Stimulated activated CD4-positive, alpha-beta T cell treated with anti-CD3 and anti-CD28 coated beads, Interleukin-1b, Interleukin-23, amount 100 ng/mL, for 24 hours (primary cell): ENCODE results near the gene PDC.
"Not testable (repeated sequence)": the region's sequence is repeated elsewhere in the genome, so short reads cannot be mapped to it uniquely, and the experiment has no call there.

Source experiments
- DNase-seq, 4 experiments: peaks; one replicate each; pipeline ENCODE4 v3.0.0-alpha.2; 2020; ENCODE audit warnings: low read depth in 4 of 4, low spot score in 1 of 4

PDC gene

GRCh38 chr1:186465946-186466345 lies 5.0 kb upstream of the PDC start:
- no peak for DNase-seq

- DNase-seq, result not testable (repeated sequence)
Measured at GRCh38 chr1:186465491-186465890, 4.6 kb upstream of the PDC start.

DNA sequence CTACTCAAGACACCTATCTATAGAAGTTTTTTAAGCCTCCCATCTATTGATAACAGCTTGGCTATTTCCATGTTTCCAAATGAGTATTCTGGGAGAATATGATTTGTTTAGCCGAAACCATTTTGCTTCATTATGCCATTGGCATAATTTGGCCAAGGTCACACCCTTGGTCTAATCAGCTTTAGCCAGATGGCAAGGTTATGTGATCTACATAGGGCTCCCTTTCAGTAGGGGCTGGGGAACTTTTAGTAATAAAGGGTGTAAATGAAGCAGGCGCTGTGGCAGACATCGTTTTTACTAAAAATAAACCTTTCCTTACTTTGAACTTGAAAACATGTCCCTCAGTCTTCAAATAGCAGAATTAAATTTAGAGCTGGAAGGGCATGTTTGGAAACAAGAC lies 3.0 kb upstream of the PDC start:
- no peak for DNase-seq

- no peak for DNase-seq
Measured at GRCh38 chr1:186463511-186463910, 2.6 kb upstream of the PDC start.

DNA sequence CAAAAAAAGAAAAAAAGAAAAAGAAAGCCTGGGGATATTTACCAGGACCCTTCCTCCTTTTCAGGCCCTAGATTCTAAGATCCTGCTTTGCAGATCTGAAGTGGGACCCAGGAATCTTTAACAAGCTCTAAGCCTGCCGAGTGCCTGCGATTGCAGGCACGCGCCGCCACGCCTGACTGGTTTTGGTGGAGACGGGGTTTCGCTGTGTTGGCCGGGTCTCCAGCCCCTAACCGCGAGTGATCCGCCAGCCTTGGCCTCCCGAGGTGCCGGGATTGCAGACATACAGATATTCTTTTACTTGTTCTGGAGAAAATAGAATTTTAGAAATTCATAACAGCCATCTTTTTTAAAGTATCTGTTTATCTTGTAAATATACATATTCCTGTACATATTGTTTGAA lies 1.8 kb downstream of the PDC start:
- not testable (repeated sequence) for DNase-seq

- DNase-seq, result no peak
Measured at GRCh38 chr1:186456729-186457255, 4.1 kb downstream of the PDC start.

- DNase-seq, result no peak
Measured at GRCh38 chr1:186454981-186455380, 5.9 kb downstream of the PDC start.

- no peak for DNase-seq
Measured at GRCh38 chr1:186446152-186446551, 14.8 kb downstream of the PDC start.

- DNase-seq, result no peak
Measured at GRCh38 chr1:186443638-186444037, 17.3 kb downstream of the PDC start.

DNA sequence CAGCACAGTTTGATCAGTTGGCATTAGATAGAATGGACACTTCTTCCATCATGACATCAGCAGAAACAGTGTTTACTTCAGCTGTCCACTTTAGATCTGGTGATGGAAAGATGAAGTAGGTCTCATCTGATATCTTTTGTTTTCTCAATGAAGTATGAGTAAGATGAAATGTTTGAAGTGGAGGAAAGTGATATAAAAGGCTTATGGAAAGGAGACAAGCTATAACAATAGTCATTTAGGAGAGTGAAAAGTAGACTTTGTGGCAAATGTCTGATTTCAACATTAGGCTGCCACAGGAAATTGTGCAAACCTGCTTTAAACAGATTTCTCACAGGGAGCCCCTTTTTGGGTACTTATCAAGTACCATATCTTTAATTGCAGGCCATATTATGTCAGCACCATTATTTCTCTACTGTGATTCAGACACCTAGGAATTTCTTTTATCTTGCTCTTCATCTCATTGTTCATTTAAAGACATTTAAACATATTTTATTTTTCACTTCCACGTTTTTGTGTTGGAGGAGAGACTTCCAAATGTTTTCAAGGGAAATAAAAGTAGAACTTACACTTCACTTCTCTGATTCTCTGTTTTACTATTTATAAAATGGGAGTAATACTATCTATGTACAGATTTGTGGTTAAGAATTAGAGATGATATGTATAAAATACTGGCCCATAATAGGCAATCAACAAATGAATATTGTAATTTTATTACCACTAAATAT lies 18.1 kb downstream of the PDC start:
- DNase-seq, result no peak

DNA sequence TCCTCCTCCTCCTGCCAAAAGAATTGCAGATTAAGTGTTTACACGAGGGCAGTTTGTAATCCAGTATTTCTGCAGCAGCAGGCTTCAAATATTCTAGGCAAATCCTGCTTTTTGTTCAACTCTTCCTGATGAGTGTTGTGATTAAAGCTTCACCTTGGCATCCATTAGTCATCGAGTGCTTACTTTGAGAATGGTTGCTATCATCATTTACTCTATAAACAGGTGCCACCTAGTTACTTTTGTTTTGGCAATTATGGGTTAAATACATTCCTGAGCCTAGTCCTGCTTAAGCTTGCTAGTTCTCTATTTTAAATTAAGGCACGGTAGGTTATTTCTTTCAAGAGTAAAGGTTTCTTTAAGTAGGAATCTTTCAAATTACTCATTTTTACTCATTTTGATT lies 20.3 kb downstream of the PDC start:
- DNase-seq, result no peak

DNA sequence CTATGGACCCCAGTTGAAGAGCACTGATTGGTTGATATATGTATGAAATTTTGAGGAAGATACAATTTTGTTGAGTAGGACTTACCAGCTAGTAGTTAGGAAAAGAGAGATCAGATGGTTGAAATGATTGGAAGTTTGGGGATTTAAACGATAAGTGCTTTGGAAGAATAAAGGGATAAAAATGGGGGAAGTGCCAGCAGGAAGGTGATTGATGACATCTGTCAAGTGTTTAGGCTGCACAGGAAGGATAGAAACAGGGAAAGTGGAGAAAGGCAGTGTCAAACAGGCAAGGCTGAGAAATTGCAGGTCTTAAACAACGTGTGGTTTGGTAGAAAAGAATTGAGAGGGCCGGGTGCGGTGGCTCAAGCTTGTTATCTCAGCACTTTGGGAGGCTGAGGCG lies 22.3 kb downstream of the PDC start:
- no peak for DNase-seq

DNA sequence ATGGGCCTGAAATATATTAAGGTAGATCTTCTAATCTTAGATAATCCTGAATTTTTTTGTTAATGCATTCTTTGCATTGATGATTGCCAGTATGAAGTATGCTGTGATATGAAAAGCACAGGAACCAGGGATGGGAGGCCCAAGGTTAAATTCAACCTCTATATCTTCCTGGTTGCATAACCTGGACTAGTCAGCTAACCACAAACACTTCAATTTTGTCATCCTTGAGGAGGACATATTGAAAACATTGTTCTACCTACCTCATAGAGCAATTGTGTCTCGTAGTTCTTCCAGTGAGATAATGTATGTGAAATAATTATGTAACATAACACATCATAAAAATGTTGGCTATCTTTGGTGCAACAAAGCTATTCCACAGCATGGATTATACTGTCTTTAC lies 25.6 kb downstream of the PDC start:
- no peak for DNase-seq

- DNase-seq, result no peak
Measured at GRCh38 chr1:186429017-186429416, 31.9 kb downstream of the PDC start.

DNA sequence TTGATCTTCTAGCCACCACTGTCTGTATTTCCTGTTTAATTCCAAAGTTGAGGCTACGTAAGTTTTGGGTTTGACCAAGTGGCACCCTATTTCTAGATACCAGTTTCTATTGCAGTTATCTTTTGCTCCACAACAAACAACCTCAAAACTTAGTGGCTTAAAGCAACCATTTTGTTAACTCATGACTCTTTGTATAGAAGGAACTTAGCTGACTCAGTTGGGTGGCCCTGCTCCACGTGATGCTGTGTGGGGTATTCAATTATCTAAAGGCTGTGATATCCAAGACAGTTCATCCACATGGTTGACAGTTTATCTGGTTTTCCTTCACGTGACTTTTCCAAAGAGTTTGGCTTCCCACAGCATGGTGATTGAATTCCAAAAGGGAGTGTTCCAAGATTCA lies 34.8 kb downstream of the PDC start:
- no peak for DNase-seq

- no peak for DNase-seq
Measured at GRCh38 chr1:186424539-186424938, 36.4 kb downstream of the PDC start.

GRCh38 chr1:186421446-186421845 lies 39.5 kb downstream of the PDC start:
- no peak for DNase-seq

DNA sequence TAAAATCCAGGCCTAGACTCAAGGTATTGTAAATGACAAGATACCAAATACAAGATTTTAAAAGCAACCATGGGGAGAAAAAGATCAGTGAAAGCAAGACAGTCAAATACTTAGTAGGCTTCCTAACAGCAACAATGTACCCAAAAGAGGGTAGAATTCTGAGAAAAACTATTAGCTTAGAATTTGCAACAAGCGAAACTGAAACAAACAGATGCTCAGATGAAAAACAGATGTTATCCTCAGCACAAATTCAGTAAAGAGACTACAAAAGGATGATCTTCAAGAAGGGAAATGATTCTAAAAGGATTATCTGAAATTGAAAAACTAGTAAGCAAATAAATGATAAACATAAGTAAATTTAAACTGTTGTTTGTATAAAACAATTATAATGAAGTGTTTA lies 40.0 kb downstream of the PDC start:
- no peak for DNase-seq

DNA sequence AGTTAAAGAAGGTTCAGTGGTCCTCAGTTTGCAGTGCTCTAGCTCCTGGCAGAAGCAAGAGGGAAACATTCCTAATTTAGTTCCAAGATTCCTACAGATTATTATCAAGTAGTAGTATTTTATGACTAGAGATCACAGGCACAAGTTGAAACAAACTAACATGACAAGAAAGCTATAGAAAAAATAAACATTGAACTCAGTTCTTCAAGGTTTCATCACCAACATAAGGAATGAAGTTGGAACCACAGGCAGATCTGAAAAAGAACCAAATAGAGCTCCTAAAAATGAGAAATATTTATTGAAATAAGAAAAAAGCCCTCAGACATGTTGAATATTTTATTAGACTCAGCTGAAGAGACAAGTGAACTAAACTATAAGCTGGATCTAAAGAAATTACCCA lies 40.6 kb downstream of the PDC start:
- no peak for DNase-seq

DNA sequence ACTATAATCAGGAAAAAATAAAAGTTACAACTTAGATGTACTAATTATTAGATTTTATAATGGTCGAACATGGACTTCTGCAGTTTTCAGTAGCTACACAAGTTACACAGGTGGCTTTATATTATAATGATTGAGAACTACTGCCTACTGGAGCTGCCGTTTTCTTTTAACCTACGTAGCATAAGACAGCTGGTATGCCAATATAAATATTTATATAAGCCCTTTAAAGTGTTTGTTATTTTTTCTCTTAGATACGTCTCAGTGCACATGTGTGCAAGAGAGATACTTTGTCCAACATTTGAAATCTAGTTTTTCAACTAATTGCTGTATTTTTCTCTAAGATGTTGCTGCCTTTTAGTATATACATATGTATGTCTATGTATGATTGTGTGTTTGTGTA lies 42.4 kb downstream of the PDC start:
- no peak for DNase-seq

DNA sequence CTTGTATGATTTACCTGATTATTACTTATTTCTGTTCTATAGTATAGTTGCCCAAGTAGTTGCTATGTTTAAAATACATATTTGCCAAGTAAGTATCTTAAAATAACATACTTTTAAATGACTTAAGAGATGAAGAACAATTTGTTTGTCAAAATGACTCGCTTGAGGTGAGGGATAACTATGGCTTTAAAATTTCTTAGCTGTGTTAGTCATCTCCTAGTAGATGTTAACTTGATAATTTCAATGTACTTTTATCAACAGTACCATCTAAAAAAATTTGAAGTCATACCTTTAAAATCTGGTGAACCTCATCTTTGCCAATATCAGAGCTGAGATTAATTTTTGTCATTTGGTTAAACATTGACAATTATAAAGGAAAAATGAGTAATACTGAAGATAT lies 47.6 kb downstream of the PDC start:
- no peak for DNase-seq

DNA sequence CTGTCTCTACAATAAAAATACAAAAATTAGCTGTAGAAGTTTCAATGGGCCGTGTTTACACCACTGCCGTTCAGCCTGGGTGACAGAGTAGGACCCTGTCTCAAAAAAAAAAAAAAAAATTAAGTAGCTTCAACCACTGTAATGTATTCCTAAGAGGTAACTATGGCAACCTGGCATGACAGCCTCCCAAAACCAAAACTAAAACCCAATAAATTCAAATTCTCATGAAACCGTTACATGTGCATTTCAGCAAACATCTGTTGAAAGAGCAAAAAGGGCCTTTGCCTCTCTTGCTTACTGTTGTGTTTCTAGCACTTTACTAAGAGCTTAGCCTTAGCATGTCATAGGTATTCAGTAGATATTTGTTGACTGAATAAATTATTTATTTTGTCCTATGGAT lies 51.8 kb downstream of the PDC start:
- no peak for DNase-seq

GRCh38 chr1:186404454-186405051 lies 56.4 kb downstream of the PDC start:
- no peak for DNase-seq
